WI38 (cell line): Measurements from ENCODE around the gene RYR1.
"Not testable (repeated sequence)": the region's sequence is repeated elsewhere in the genome, so short reads cannot be mapped to it uniquely, and the experiment has no call there.

Source experiments
- H3K4me3 ChIP-seq: 2 replicates; pipeline ENCODE4 v1.5.1; 2011; ENCODE audit warnings: low read depth, mild to moderate bottlenecking, control low read depth, low read length
- CTCF ChIP-seq: IDR thresholded peaks from 2 replicates; pipeline ENCODE4 v1.5.1; 2012; ENCODE audit warnings: low read depth, mild to moderate bottlenecking, control low read depth, low read length

Gene RYR1

GRCh38 chr19:38486731-38487336 is 53.3 kb downstream of the RYR1 start:
- H3K4me3 ChIP-seq = no peak overlapping the region
- TF ChIP-seq CTCF = no peak

DNA sequence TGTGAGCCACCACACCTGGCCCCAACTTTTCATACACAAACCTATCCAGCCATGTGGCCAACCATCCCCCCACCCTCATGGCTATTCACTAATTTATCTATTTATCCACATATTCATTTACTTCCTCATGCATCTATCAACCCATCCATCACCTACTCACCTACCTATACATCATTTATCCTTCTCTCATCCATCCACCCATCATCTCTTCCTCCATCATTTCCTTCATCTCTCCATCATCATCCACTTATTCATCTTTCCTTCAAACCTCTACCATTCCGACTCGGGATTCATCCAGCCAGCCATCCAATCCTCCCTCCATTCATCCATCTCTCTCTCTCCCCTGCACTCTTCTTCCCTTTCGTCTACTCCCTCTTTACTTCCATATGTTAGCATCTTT is 54.6 kb downstream of the RYR1 start:
- no peak overlapping the region for H3K4me3 ChIP-seq
- TF ChIP-seq CTCF = no peak

DNA sequence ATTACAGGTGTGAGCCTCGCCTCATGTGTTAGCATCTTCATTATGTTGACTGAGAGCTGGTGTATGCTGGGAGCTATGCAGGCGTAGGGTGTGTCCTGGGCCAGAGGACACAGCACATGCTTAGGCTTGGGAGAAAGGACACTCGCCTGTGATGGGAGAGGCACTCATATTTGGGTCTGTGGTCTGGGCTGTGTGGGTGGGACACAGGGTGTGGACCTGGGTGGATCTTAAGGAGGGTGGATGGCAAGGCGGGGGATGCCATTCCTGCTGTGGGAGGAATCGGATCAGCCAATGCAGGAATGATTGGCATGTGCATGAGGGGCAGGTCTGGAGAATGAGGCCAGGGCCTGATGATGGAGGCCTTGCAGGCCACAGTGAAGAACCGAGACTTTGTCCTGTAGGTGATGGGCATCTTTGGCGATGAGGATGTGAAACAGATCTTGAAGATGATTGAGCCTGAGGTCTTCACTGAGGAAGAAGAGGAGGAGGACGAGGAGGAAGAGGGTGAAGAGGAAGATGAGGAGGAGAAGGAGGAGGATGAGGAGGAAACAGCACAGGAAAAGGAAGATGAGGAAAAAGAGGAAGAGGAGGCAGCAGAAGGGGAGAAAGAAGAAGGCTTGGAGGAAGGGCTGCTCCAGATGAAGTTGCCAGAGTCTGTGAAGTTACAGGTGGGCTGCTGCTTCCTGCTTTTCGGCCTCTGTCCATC is 55.4 kb downstream of the RYR1 start:
- TF ChIP-seq CTCF = no peak
- no peak overlapping the region for H3K4me3 ChIP-seq

- no peak overlapping the region for H3K4me3 ChIP-seq
- no peak for TF ChIP-seq CTCF
These were observed 57.4 kb downstream of the RYR1 start for GRCh38 chr19:38490861-38491260.

DNA sequence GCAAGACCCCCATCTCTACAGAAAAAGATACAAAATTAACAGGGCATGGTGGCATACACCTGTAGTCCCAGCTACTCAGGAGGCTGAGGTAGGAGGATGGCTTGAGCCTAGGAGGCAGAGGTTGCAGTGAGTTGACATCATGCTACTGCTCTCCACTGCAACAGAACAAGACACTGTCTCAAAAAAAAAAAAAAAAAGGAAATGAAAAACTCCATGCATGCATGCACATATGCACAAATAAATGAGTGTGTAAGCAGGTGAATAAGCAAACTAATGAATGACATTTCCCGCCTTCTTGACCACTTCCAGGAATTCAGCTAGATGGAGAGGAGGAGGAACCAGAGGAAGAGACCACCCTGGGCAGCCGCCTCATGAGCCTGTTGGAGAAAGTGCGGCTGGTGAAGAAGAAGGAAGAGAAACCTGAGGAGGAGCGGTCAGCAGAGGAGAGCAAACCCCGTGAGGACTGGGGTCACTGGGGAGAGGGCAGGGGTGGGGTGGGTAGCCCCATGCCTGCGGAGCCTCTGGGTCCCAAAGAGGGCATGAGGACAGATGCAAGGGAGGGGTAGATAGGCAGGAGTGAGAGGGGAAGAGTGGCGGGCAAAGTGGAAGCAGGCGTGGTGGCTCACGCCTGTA is 58.8 kb downstream of the RYR1 start:
- no peak for TF ChIP-seq CTCF
- no peak overlapping the region for H3K4me3 ChIP-seq

DNA sequence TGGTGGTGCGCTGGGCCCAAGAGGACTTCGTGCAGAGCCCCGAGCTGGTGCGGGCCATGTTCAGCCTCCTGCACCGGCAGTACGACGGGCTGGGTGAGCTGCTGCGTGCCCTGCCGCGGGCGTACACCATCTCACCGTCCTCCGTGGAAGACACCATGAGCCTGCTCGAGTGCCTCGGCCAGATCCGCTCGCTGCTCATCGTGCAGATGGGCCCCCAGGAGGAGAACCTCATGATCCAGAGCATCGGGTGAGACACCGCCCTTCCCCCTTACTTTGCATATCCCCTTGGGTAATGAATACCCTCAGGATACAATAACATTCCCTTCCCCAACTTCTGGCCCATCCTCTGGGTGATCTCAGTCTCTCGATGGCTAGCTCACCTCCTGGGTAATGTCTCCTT is 60.9 kb downstream of the RYR1 start:
- no peak for TF ChIP-seq CTCF
- H3K4me3 ChIP-seq = no peak overlapping the region

DNA sequence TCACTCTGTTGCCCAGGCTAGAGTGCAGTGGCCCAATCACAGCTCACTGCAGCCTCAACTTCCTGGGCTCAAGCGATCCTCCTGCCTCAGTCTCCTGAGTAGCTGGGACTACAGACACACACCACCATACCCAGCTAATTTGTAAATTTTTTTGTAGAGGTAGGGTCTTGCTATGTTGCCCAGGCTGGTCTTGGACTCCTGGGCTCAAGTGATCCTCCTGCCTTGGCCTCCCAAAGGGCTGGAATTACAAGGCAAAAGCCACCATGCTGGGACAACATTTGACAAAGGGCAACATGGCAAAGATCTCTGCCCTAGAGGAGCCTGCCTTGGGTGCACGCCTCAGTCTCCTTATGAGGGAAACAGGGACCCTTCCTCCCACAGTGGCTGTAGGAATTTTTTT is 61.9 kb downstream of the RYR1 start:
- H3K4me3 ChIP-seq = not testable (repeated sequence)
